ENCODE measurements around the gene ATXN1. TPM values are rescaled to one million over a fixed set of nuclear protein-coding genes. Genes with fewer than 3 reads are reported as not detected.

ATXN1 gene
- total and polyA plus RNA-seq, 7 donors: 1.3 to 50.9 (median 21.6) TPM

- H3K27ac ChIP-seq: no peak overlapping the region
Observed at GRCh38 chr6:16626650-16627049, 134.6 kb downstream of the ATXN1 start.

DNA sequence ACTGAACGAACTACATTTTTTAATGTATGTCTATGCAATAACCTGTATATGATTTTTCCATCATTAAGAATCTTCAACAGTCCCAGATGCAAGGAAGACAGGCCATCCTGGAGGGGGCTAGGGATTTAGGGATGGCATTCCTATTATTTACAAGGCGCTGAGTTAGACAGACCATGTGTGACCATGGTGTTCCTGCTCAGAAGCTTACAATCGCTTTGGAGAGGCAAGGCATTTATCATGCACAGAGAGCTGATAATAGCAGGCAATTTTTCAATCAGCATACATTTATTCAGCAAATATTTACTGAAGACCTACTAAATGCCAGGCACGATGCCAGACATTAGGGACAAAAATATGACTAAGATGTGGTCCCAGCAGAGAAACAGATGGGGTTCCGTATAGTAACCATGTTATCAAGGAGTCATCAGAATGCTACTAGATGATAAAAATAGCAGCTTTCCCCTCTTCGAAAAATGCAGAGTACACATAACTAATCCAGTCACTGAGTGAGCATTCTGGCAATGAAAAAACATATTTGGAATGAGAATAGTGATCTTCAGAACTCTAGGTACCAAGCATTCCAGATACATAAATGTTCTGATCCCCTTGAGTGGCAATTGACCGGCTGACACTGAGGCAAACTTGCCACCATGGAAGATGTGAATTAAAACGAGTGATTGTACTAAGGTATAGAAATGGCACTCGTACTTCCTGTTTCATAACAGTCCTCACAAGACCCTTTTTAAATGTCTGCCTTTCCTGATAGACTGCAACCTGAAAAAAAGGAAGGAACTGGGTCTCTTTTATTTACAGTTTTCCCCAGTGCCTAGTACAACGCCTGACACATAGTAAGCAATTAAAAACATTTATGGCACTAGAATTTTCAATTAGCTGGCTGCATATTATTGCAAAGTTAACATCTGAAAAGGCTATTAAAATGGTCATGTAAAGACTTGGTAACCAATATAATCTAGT, 135.7 kb downstream of the ATXN1 start:
- DNase-seq (no peak), ATAC-seq (no peak)
- H3K27ac ChIP-seq: no peak overlapping the region
- TF ChIP-seq, protein P1, sequence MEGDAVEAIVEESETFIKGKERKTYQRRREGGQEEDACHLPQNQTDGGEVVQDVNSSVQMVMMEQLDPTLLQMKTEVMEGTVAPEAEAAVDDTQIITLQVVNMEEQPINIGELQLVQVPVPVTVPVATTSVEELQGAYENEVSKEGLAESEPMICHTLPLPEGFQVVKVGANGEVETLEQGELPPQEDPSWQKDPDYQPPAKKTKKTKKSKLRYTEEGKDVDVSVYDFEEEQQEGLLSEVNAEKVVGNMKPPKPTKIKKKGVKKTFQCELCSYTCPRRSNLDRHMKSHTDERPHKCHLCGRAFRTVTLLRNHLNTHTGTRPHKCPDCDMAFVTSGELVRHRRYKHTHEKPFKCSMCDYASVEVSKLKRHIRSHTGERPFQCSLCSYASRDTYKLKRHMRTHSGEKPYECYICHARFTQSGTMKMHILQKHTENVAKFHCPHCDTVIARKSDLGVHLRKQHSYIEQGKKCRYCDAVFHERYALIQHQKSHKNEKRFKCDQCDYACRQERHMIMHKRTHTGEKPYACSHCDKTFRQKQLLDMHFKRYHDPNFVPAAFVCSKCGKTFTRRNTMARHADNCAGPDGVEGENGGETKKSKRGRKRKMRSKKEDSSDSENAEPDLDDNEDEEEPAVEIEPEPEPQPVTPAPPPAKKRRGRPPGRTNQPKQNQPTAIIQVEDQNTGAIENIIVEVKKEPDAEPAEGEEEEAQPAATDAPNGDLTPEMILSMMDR (IDR thresholded peaks at IDR 0.05): no peak
- H3K4me3 ChIP-seq: no peak overlapping the region
- intact Hi-C loops (cut with DNase I): no loop called here
- H3K9me3 ChIP-seq: no peaks in the 10 kb centered on the region
- no peaks in the 10 kb centered on the region for H3K27me3 ChIP-seq (ENCODE audit: insufficient read depth in 3 of 3, low read length in 2 of 3)
- 72 to 80% (median 75%) methylated on average over 10 of the region's 10 CpGs for WGBS, 3 donors
- H3K4me1 ChIP-seq: peaks cover 21% of the 10 kb centered on the region
- H3K36me3 ChIP-seq (ENCODE audit: insufficient read depth in 1 of 2, low read depth in 1 of 2): no peaks in the 10 kb centered on the region

More at GRCh38 chr6:16626650-16627049, 134.6 kb downstream of the ATXN1 start:
- peaks cover 21% of the 10 kb centered on the region for H3K4me1 ChIP-seq
- TF ChIP-seq, protein P1 (IDR thresholded peaks at IDR 0.05): no peak
- intact Hi-C loops (cut with DNase I): no loop called here
- WGBS, 3 donors: 47 to 65% (median 54%) methylated on average over 2 of the region's 2 CpGs
- ATAC-seq (peak in 3 of 4 donors; percentile 40 to 67 (median 51)), DNase-seq (no peak)
- no peaks in the 10 kb centered on the region for H3K9me3 ChIP-seq
- no peaks in the 10 kb centered on the region for H3K27me3 ChIP-seq (ENCODE audit: insufficient read depth in 3 of 3, low read length in 2 of 3)
- H3K36me3 ChIP-seq (ENCODE audit: insufficient read depth in 1 of 2, low read depth in 1 of 2): no peaks in the 10 kb centered on the region
- H3K4me3 ChIP-seq: no peak overlapping the region

DNA sequence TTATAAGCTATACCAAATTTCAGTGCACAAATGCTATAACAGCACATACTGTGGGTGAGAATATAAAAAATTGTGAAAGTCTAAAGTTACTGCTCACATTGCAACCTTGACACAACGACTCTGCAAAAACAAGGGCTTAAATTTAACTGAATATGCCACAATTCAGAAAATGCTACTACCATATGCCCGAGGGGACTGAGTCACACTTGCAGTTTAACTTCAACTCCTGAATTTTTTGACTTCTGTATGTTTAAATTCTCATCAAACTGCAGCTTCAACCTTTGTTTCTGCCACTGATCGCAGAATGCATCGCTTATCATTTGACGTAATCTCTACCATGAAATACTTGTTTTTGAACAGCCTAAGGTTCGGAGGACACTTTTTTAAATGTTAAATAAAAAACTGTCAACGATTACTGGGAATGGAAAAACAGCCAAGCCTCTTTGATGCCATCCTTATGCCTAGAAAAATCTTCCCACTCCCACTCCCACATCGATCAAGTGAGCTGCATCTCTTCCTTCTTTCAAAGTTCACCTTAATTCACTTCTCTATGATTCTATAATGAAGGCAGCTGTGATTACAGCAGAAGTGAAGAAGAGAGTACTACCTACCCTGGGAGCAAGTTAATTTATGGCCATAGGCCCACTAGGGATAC, 136.5 kb downstream of the ATXN1 start:
- DNase-seq (no peak), ATAC-seq (no peak)
- no peaks in the 10 kb centered on the region for H3K36me3 ChIP-seq (ENCODE audit: insufficient read depth in 1 of 2, low read depth in 1 of 2)
- no peaks in the 10 kb centered on the region for H3K9me3 ChIP-seq
- TF ChIP-seq, protein P1 (IDR thresholded peaks at IDR 0.05): no peak
- no peaks in the 10 kb centered on the region for H3K27me3 ChIP-seq (ENCODE audit: insufficient read depth in 3 of 3, low read length in 2 of 3)
- 85 to 87% (median 86%) methylated on average over 8 of the region's 8 CpGs for WGBS, 3 donors
- peaks cover 21% of the 10 kb centered on the region for H3K4me1 ChIP-seq
- H3K27ac ChIP-seq: no peak overlapping the region
- intact Hi-C loops (cut with DNase I): no loop called here
- no peak overlapping the region for H3K4me3 ChIP-seq

- H3K27me3 ChIP-seq (ENCODE audit: insufficient read depth in 3 of 3, low read length in 2 of 3): no peaks in the 10 kb centered on the region
- DNase-seq (no peak), ATAC-seq (no peak)
- H3K36me3 ChIP-seq (ENCODE audit: insufficient read depth in 1 of 2, low read depth in 1 of 2): no peaks in the 10 kb centered on the region
- H3K4me3 ChIP-seq: no peak overlapping the region
- no peaks in the 10 kb centered on the region for H3K9me3 ChIP-seq
- 97 to 99% (median 98%) methylated on average over 4 of the region's 4 CpGs for WGBS, 3 donors
- TF ChIP-seq, protein P1 (IDR thresholded peaks at IDR 0.05): no peak
- H3K4me1 ChIP-seq: peaks cover 21% of the 10 kb centered on the region
- H3K27ac ChIP-seq: peak overlapping the region; percentile 2
- intact Hi-C loops (cut with DNase I): no loop called here
Observed at GRCh38 chr6:16623731-16624130, 137.5 kb downstream of the ATXN1 start.

Data from psoas muscle (tissue), 8 donors.